ENCODE measurements around the gene RAC2.

The RAC2 gene

GRCh38 chr22:37215890-37216289 lies 28.2 kb downstream of the RAC2 start:
- no peak for DNase-seq

GRCh38 chr22:37214731-37215030 lies 29.4 kb downstream of the RAC2 start:
- DNase-seq, result no peak

GRCh38 chr22:37213941-37214730 lies 29.9 kb downstream of the RAC2 start:
- no peak for DNase-seq

- DNase-seq, result no peak
Measured at GRCh38 chr22:37213218-37213855, 30.7 kb downstream of the RAC2 start.

GRCh38 chr22:37212174-37212906 lies 31.7 kb downstream of the RAC2 start, which contains the start of gene SSTR3:
TSS of gene SSTR3 (minus strand) at chr22:37212477. CDS start at chr22:37207803, 4,674 bp downstream.
- no peak for DNase-seq

GRCh38 chr22:37211866-37212173 lies 32.2 kb downstream of the RAC2 start:
- no peak for DNase-seq

GRCh38 chr22:37211075-37211865 lies 32.8 kb downstream of the RAC2 start:
- DNase-seq, result no peak

GRCh38 chr22:37210041-37210803 lies 33.8 kb downstream of the RAC2 start:
- DNase-seq, result no peak

GRCh38 chr22:37209140-37209845 lies 34.8 kb downstream of the RAC2 start:
- DNase-seq, result no peak

GRCh38 chr22:37208401-37209139 lies 35.5 kb downstream of the RAC2 start:
- DNase-seq, result no peak

GRCh38 chr22:37207981-37208380 lies 36.1 kb downstream of the RAC2 start:
- DNase-seq, result no peak

- DNase-seq, result no peak
Measured at GRCh38 chr22:37206841-37207821, 36.9 kb downstream of the RAC2 start.

- DNase-seq, result no peak
Measured at GRCh38 chr22:37206118-37206840, 37.8 kb downstream of the RAC2 start.

GRCh38 chr22:37205046-37205445 lies 39.0 kb downstream of the RAC2 start:
- no peak for DNase-seq

- DNase-seq, result no peak
Measured at GRCh38 chr22:37204045-37204655, 39.9 kb downstream of the RAC2 start.

GRCh38 chr22:37203354-37204044 lies 40.6 kb downstream of the RAC2 start:
- no peak for DNase-seq

- no peak for DNase-seq
Measured at GRCh38 chr22:37202716-37203115, 41.4 kb downstream of the RAC2 start.

- DNase-seq, result no peak
Measured at GRCh38 chr22:37202001-37202555, 42.0 kb downstream of the RAC2 start.
